GM12878 (cell line): ENCODE results near the gene AKNA. TPM values are rescaled to one million over a fixed set of nuclear protein-coding genes. Genes with fewer than 3 reads are reported as not detected.

ENCODE experiments used
- ATAC-seq: fragments of 200-7000 bp; cut with Tn5 transposase; 3 replicates; pipeline ENCODE4 v1.9.1; 2020; ENCODE audit warnings: mild to moderate bottlenecking, moderate library complexity
- BruUV-seq: library from RNA; stranded (reverse); fragments of 400-500 nt; replicated peaks from 2 replicates; lab custom pipeline; 2021; lab: Mats Ljungman, UMichigan
- CTCF ChIA-PET: fragments of 300-600 bp; sonication (Branson Sonifier 250); formaldehyde crosslinking; extraction: SDS; loops from one replicate; lab custom pipeline; 2021; ENCODE audit warnings: inconsistent platforms; lab: Yijun Ruan, JAX
- POLR2A ChIA-PET: fragments of 350-600 bp; formaldehyde crosslinking; extraction: SDS; loops from one replicate; lab custom pipeline; 2021; ENCODE audit warnings: inconsistent platforms; lab: Charles Lee
- RAD21 ChIA-PET: fragments of 300-600 bp; sonication (Branson Sonifier 250); formaldehyde crosslinking; loops from one replicate; lab custom pipeline; 2023; ENCODE audit warnings: antibody characterized with exemption; ENCODE audit not compliant: unreplicated experiment; lab: Charles Lee
- SMC1A ChIA-PET: fragments of 300-600 bp; sonication (Branson Sonifier 250); formaldehyde crosslinking; loops from one replicate; lab custom pipeline; 2023; ENCODE audit not compliant: unreplicated experiment, uncharacterized antibody; lab: Charles Lee
- DNase-seq: peaks from one replicate; pipeline ENCODE4 v3.0.0-alpha.2; 2011; ENCODE audit warnings: low read depth, low spot score
- FAIRE-seq: peaks from 3 replicates; lab custom pipeline; 2011; peaks lifted over from hg19 to GRCh38; lab: Jason Lieb, UNC
- H2AFZ ChIP-seq: 2 replicates; pipeline ENCODE4 v1.6.0; 2011; ENCODE audit warnings: low read depth, low read length, control low read depth; ENCODE audit not compliant: control insufficient read depth
- H3K27ac ChIP-seq: 2 replicates; pipeline ENCODE4 v1.5.1; 2011; ENCODE audit warnings: control low read depth; ENCODE audit not compliant: control insufficient read depth, insufficient read depth
- H3K27me3 ChIP-seq, 2 experiments: replicated peaks in 1 of 2; 2 replicates each; pipeline versions ENCODE4 v1.6.0 to v1.6.1; 2011; ENCODE audit warnings: low read length in 1 of 2; ENCODE audit not compliant: control insufficient read depth in 2 of 2, insufficient read depth in 2 of 2
- H3K36me3 ChIP-seq, 2 experiments: 2 replicates each; pipeline ENCODE4 v1.5.1; 2011; ENCODE audit warnings: low read length in 1 of 2; ENCODE audit not compliant: control insufficient read depth in 2 of 2, insufficient read depth in 2 of 2
- H3K4me1 ChIP-seq: 2 replicates; pipeline ENCODE4 v1.6.1; 2011; ENCODE audit warnings: mild to moderate bottlenecking, low read length, moderate library complexity, mixed read lengths; ENCODE audit not compliant: control insufficient read depth, insufficient read depth
- H3K4me2 ChIP-seq: 2 replicates; pipeline ENCODE4 v1.6.0; 2011; ENCODE audit warnings: control low read depth; ENCODE audit not compliant: control insufficient read depth, insufficient read depth
- H3K4me3 ChIP-seq: fragments of 200-600 bp; sonication (generic); 2 replicates; pipeline ENCODE4 v1.5.1; 2016
- H3K79me2 ChIP-seq: 2 replicates; pipeline ENCODE4 v1.6.0; 2011; ENCODE audit warnings: low read length; ENCODE audit not compliant: control insufficient read depth, insufficient read depth
- H3K9ac ChIP-seq: 2 replicates; pipeline ENCODE4 v1.8.0; 2011; ENCODE audit warnings: low read length, control low read depth, mixed read lengths; ENCODE audit not compliant: control insufficient read depth, insufficient read depth
- H3K9me3 ChIP-seq: replicated peaks from 3 replicates; pipeline ENCODE4 v1.5.1; 2011; ENCODE audit warnings: mild to moderate bottlenecking, low read length; ENCODE audit not compliant: control insufficient read depth, insufficient read depth
- H4K20me1 ChIP-seq: 2 replicates; pipeline ENCODE4 v1.6.0; 2011; ENCODE audit not compliant: control insufficient read depth, insufficient read depth
- BHLHE40 ChIP-seq, 2 experiments: fragments of 450-650 bp in 1 of 2; IDR thresholded peaks; 2 replicates each; pipeline ENCODE4 v1.6.1; 2011 to 2017; ENCODE audit warnings: low read depth in 2 of 2, borderline replicate concordance in 1 of 2, improper control_type of control experiment in 1 of 2, low read length in 1 of 2, mild to moderate bottlenecking in 1 of 2
- CBX5 ChIP-seq: sonication (generic); IDR thresholded peaks from 2 replicates; pipeline ENCODE4 v1.6.1; 2016; ENCODE audit warnings: low read depth, moderate library complexity, mild to moderate bottlenecking, inconsistent platforms
- ETV6 ChIP-seq, 2 experiments: fragments of 450-650 bp in 1 of 2; IDR thresholded peaks in 1 of 2; conservative IDR thresholded peaks in 1 of 2; 2 replicates each; pipeline ENCODE4 v1.6.1; 2014; ENCODE audit warnings: antibody characterized with exemption in 1 of 2, borderline replicate concordance in 1 of 2, low read depth in 1 of 2, mild to moderate bottlenecking in 1 of 2, moderate library complexity in 1 of 2
- EZH2 ChIP-seq: IDR thresholded peaks from 2 replicates; pipeline ENCODE4 v1.6.1; 2012; ENCODE audit warnings: low read depth, mild to moderate bottlenecking, control low read depth, inconsistent platforms, low read length, borderline replicate concordance; ENCODE audit not compliant: control insufficient read depth
- HSF1 ChIP-seq: fragments of 150-350 bp; IDR thresholded peaks from 2 replicates; pipeline ENCODE4 v1.6.1; 2014; ENCODE audit warnings: mild to moderate bottlenecking, low read depth, low read length
- JUNB ChIP-seq: IDR thresholded peaks from 2 replicates; pipeline ENCODE4 v1.6.1; 2016; ENCODE audit warnings: antibody characterized with exemption, mild to moderate bottlenecking
- JUND ChIP-seq: IDR thresholded peaks from 2 replicates; pipeline ENCODE4 v1.6.1; 2012; ENCODE audit warnings: low read depth, mild to moderate bottlenecking, low read length, improper control_type of control experiment, moderate library complexity
- MTA3 ChIP-seq: IDR thresholded peaks from 2 replicates; pipeline ENCODE4 v1.6.1; 2012; ENCODE audit warnings: low read length, inconsistent platforms, borderline replicate concordance
- NFXL1 ChIP-seq: fragments of 450-650 bp; IDR thresholded peaks from 2 replicates; pipeline ENCODE4 v1.6.1; 2017; ENCODE audit warnings: antibody characterized with exemption, mild to moderate bottlenecking, borderline replicate concordance
- NFYA ChIP-seq: IDR thresholded peaks from 2 replicates; pipeline ENCODE4 v1.6.1; 2011; ENCODE audit warnings: low read depth, mild to moderate bottlenecking, low read length, improper control_type of control experiment, borderline replicate concordance
- NR2F1 ChIP-seq: fragments of 450-650 bp; conservative IDR thresholded peaks from 2 replicates; pipeline ENCODE4 v1.6.1; 2017; ENCODE audit warnings: mild to moderate bottlenecking
- PAX8 ChIP-seq: fragments of 450-650 bp; IDR thresholded peaks from 2 replicates; pipeline ENCODE4 v1.6.1; 2017; ENCODE audit warnings: mild to moderate bottlenecking, moderate library complexity
- RCOR1 ChIP-seq: conservative IDR thresholded peaks from 2 replicates; pipeline ENCODE4 v1.6.1; 2012; ENCODE audit warnings: low read depth, low read length, improper control_type of control experiment
- SP1 ChIP-seq: IDR thresholded peaks from one replicate; pipeline ENCODE4 v1.6.1; 2011; ENCODE audit warnings: low read depth, low read length
- SREBF2 ChIP-seq: IDR thresholded peaks from 2 replicates; pipeline ENCODE4 v1.6.1; 2012; ENCODE audit warnings: mild to moderate bottlenecking, low read length
- SUPT20H ChIP-seq: IDR thresholded peaks from 2 replicates; pipeline ENCODE4 v1.6.1; 2011; ENCODE audit warnings: low read depth, mild to moderate bottlenecking, low read length, moderate library complexity, borderline replicate concordance; ENCODE audit not compliant: control insufficient read depth
- WRNIP1 ChIP-seq: IDR thresholded peaks from 2 replicates; pipeline ENCODE4 v1.6.1; 2011; ENCODE audit warnings: low read depth, low read length, improper control_type of control experiment, borderline replicate concordance
- ZNF384 ChIP-seq: IDR thresholded peaks from 2 replicates; pipeline ENCODE4 v1.6.1; 2012; ENCODE audit warnings: low read depth, mild to moderate bottlenecking, low read length, improper control_type of control experiment, borderline replicate concordance
- ZNF622 ChIP-seq: fragments of 450-650 bp; IDR thresholded peaks from 2 replicates; pipeline ENCODE4 v1.6.1; 2017; ENCODE audit warnings: mild to moderate bottlenecking, inconsistent platforms
- WGBS: methylation state at CpG from one replicate; pipeline ENCODE4 v1.1.6; 2016; ENCODE audit warnings: low lambda C conversion rate; ENCODE audit not compliant: insufficient replicate concordance, insufficient coverage; ENCODE audit errors: missing lambda C conversion rate; 5-methylcytosine and 5-hydroxymethylcytosine counted together
- in situ Hi-C: fragments of 300-500 bp; cut with MboI; formaldehyde crosslinking; loops from 9 replicates; pipeline ENCODE4 v1.14.3; 2018; ENCODE audit warnings: mixed read lengths
- intact Hi-C: fragments of 100-400 bp; cut with micrococcal nuclease; formaldehyde crosslinking; loops from one replicate; pipeline ENCODE4 v1.14.2; 2022; ENCODE audit not compliant: unreplicated experiment
- polyA plus RNA-seq, 11 experiments: library from polyadenylated mRNA; depleted of rRNA in 4 of 11; unstranded in 6 of 11; stranded (reverse) in 5 of 11; fragments of >200 nt; fragmentation: Nextera tagmentation in 4 of 11; fragmentation: Illumina TruSeq in 1 of 11; extraction: Ambion mirVana in 4 of 11; extraction: Trizol in 1 of 11; gene quantifications; 1 replicate in 1 of 11; 2 replicates in 10 of 11; pipeline versions ENCODE4 v1.2.1 to v1.2.3, GENCODE V29; 2011 to 2016; ENCODE audit warnings: inconsistent platforms in 2 of 11, missing spikeins in 2 of 11, low read depth in 1 of 11
- total RNA-seq, 4 experiments: library from RNA; depleted of rRNA in 3 of 4; stranded (reverse); fragments of >200 nt in 3 of 4; fragmentation: Illumina TruSeq in 1 of 4; extraction: Trizol in 1 of 4; gene quantifications; 2 replicates each; pipeline versions ENCODE4 v1.2.1 to v1.2.3, GENCODE V29; 2013 to 2021
- TF ChIP-seq, protein P1 (sequence below): fragments of 450-650 bp; IDR thresholded peaks from 2 replicates; pipeline ENCODE4 v1.6.1; 2017; ENCODE audit warnings: mild to moderate bottlenecking

Gene AKNA
- total and polyA plus RNA-seq, 10 of the 15 experiments (the other 5 are each of a cell fraction or from before 2014, with no cell fraction given), result 1.6 to 132 (median 35.3) TPM

DNA sequence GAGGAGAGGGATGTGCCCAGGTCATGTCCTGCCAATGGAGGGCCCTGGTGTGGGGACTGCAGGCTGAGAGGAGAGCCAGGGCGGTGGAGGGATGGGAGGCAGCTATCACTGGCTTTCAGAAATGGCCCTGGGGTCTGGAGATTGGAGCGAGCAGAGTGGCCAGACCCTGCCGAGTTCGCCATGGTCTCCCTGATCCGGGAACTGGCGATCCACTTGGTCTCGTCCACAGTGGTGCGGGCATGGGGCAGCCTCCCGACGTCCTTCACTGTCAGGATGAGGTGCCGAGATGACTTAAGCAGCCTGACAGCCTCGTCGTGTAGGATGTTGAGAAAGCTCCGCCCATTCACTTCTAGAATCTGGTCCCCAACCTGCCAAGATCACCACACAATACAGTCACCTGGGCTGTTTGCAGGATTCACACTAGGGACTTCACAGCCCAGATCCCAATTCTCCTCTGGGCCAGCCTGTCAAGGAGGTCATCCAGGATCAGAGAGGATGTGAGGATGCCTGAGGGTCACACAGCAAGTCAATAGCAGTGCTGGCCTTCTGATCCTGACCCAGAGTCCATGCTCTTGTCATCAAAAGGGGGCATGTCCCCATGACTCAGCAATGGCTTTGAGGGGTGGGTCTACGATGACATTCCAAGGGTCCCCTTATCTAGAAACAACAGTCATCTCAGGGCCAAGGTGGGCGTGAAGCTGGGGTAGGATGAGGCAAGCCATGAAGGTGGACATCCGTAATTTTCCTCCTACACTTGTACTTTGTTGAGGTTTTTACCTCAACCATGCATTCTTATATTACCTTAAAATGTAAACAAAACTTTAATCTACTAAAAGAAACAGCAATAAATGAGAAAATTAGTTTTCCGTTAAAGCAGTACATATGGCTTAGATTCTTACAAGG is 38.5 kb upstream of the AKNA start (continued):
- TF ChIP-seq RCOR1 (no peak), SUPT20H (no peak), EZH2 (no peak), NR2F1 (no peak)

- Histone ChIP-seq H3K4me1 (no peaks in the 10 kb centered on the region), H3K79me2 (no peaks in the 10 kb centered on the region), H4K20me1 (no peaks in the 10 kb centered on the region), H3K36me3 (no peaks in the 10 kb centered on the region), H3K4me3 (no peak overlapping the region), H3K9me3 (no peaks in the 10 kb centered on the region), H3K4me2 (no peak overlapping the region), H3K27ac (no peak overlapping the region), H2AFZ (no peak overlapping the region), H3K9ac (no peak overlapping the region), H3K27me3 (no peaks in the 10 kb centered on the region)
- 46% methylated on average over 11 of the region's 11 CpGs for WGBS
- intact Hi-C loops (no loop called here), in situ Hi-C loops (no loop called here)
- BruUV-seq, result no TSS peak
- ChIA-PET CTCF (interaction anchor here (0.6 kb wide), 1 partner anchor 21 kb away, joined by 3 read pairs; no protein-coding TSS in a partner anchor), POLR2A (no interaction called here), RAD21 (no interaction called here), SMC1A (interaction anchor here (0.6 to 0.7 kb wide), 2 partner anchors 86 to 252 kb away, joined by 3 read pairs; no protein-coding TSS in a partner anchor)
- ATAC-seq (no peak), FAIRE-seq (no peak), DNase-seq (no peak)
- TF ChIP-seq PAX8 (no peak), NFYA (no peak), NFXL1 (no peak), ETV6 (conservative IDR thresholded peaks at IDR 0.05 in 1 of 2, IDR thresholded peaks at IDR 0.05 in 1 of 2; ENCODE audit: borderline replicate concordance in 1 of 2, low read depth in 1 of 2) (no peak), HSF1 (no peak), ZNF622 (no peak), MTA3 (no peak), SREBF2 (no peak), JUND (no peak), ZNF384 (no peak), CBX5 (no peak), BHLHE40 (IDR thresholded peaks at IDR 0.05; ENCODE audit: borderline replicate concordance in 1 of 2, low read depth in 2 of 2, low read length in 1 of 2) (no peak), JUNB (no peak), SP1 (no peak), WRNIP1 (no peak)
- TF ChIP-seq, protein P1, sequence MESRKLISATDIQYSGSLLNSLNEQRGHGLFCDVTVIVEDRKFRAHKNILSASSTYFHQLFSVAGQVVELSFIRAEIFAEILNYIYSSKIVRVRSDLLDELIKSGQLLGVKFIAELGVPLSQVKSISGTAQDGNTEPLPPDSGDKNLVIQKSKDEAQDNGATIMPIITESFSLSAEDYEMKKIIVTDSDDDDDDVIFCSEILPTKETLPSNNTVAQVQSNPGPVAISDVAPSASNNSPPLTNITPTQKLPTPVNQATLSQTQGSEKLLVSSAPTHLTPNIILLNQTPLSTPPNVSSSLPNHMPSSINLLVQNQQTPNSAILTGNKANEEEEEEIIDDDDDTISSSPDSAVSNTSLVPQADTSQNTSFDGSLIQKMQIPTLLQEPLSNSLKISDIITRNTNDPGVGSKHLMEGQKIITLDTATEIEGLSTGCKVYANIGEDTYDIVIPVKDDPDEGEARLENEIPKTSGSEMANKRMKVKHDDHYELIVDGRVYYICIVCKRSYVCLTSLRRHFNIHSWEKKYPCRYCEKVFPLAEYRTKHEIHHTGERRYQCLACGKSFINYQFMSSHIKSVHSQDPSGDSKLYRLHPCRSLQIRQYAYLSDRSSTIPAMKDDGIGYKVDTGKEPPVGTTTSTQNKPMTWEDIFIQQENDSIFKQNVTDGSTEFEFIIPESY, result no peak
These were observed 37.3 kb upstream of the AKNA start for GRCh38 chr9:114425126-114425525.
